HepG2 (cell line): ENCODE data around the gene DHH. TPM values are rescaled to one million over a fixed set of nuclear protein-coding genes. Genes with fewer than 3 reads are reported as not detected.

Source experiments
- AKNA ChIP-seq: sonication (generic); formaldehyde crosslinking; IDR thresholded peaks from 2 replicates; pipeline ENCODE4 v1.4.0; 2020; ENCODE audit warnings: missing genetic modification reagents, borderline replicate concordance
- BRD4 ChIP-seq: sonication (generic); formaldehyde crosslinking; IDR thresholded peaks from 2 replicates; pipeline ENCODE4 v1.4.0; 2020; ENCODE audit warnings: missing genetic modification reagents
- CEBPZ ChIP-seq: IDR thresholded peaks from 2 replicates; pipeline ENCODE4 v1.6.1; 2012; ENCODE audit warnings: low read length, improper control_type of control experiment
- EZH2 ChIP-seq: conservative IDR thresholded peaks from 2 replicates; pipeline ENCODE4 v1.6.1; 2012; ENCODE audit warnings: mild to moderate bottlenecking, low read depth, low read length, moderate library complexity
- FOXA3 ChIP-seq: IDR thresholded peaks from 2 replicates; pipeline ENCODE4 v1.6.1; 2016; ENCODE audit warnings: missing genetic modification reagents, missing compliant biosample characterization
- JUNB ChIP-seq: sonication (generic); formaldehyde crosslinking; IDR thresholded peaks from 2 replicates; pipeline ENCODE4 v1.8.0; 2022; ENCODE audit warnings: missing genetic modification reagents, mild to moderate bottlenecking, borderline replicate concordance
- LCORL ChIP-seq, 2 experiments: fragments of 450-650 bp in 1 of 2; sonication (generic) in 1 of 2; formaldehyde crosslinking in 1 of 2; IDR thresholded peaks; 2 replicates each; pipeline versions ENCODE4 v1.5.0 to v1.6.1; 2017 to 2020; ENCODE audit warnings: antibody characterized with exemption in 1 of 2, missing genetic modification reagents in 1 of 2
- MLX ChIP-seq: IDR thresholded peaks from 2 replicates; pipeline ENCODE4 v1.6.1; 2016
- NFYC ChIP-seq: IDR thresholded peaks from 2 replicates; pipeline ENCODE4 v1.6.1; 2016; ENCODE audit warnings: missing genetic modification reagents, missing compliant biosample characterization
- SNAI1 ChIP-seq: sonication (generic); formaldehyde crosslinking; IDR thresholded peaks from 2 replicates; pipeline ENCODE4 v1.5.0; 2020; ENCODE audit warnings: mild to moderate bottlenecking, missing genetic modification reagents, borderline replicate concordance
- SNRNP70 ChIP-seq: fragments of 200-400 bp; formaldehyde crosslinking; IDR thresholded peaks from 2 replicates; pipeline ENCODE4 v1.6.1; 2017; ENCODE audit warnings: mild to moderate bottlenecking, low read depth, low read length, moderate library complexity
- THAP8 ChIP-seq: sonication (generic); formaldehyde crosslinking; IDR thresholded peaks from 2 replicates; pipeline ENCODE4 v1.5.1; 2020; ENCODE audit warnings: missing genetic modification reagents, mild to moderate bottlenecking, borderline replicate concordance
- TOPORS ChIP-seq: sonication (generic); formaldehyde crosslinking; IDR thresholded peaks from 2 replicates; pipeline ENCODE4 v1.8.0; 2023; ENCODE audit warnings: mild to moderate bottlenecking, missing genetic modification reagents
- XRCC5 ChIP-seq: fragments of 200-400 bp; formaldehyde crosslinking; optimal IDR thresholded peaks from 2 replicates; pipeline ENCODE3; 2017; ENCODE audit warnings: mild to moderate bottlenecking, low read length
- ZNF160 ChIP-seq: sonication (generic); formaldehyde crosslinking; IDR thresholded peaks from 2 replicates; pipeline ENCODE4 v1.8.0; 2022; ENCODE audit warnings: mild to moderate bottlenecking, inconsistent platforms, missing genetic modification reagents
- ZNF570 ChIP-seq: sonication (generic); formaldehyde crosslinking; IDR thresholded peaks from 2 replicates; pipeline ENCODE4 v1.4.0; 2020; ENCODE audit warnings: mild to moderate bottlenecking, missing genetic modification reagents, borderline replicate concordance
- ZSCAN12 ChIP-seq: sonication (generic); formaldehyde crosslinking; IDR thresholded peaks from 2 replicates; pipeline ENCODE4 v1.9.0; 2021; ENCODE audit warnings: mild to moderate bottlenecking, missing genetic modification reagents
- polyA plus RNA-seq, 8 experiments: library from polyadenylated mRNA; depleted of rRNA in 3 of 8; stranded (reverse) in 7 of 8; unstranded in 1 of 8; fragments of >200 nt; fragmentation: Illumina TruSeq in 4 of 8; extraction: Trizol in 4 of 8; gene quantifications; 2 replicates each; pipeline versions ENCODE4 v1.2.1 to v1.2.3, GENCODE V29; 2011 to 2016; ENCODE audit warnings: low read depth in 4 of 8, missing spikeins in 1 of 8, mixed read lengths in 1 of 8; ENCODE audit not compliant: insufficient read depth in 1 of 8
- total RNA-seq, 5 experiments: library from RNA; depleted of rRNA; stranded (reverse); fragments of >200 nt; fragmentation: Illumina TruSeq; extraction: Trizol; gene quantifications; 2 replicates each; pipeline ENCODE4 v1.2.3, GENCODE V29; 2016; ENCODE audit warnings: low read depth in 1 of 5

Gene DHH
- total and polyA plus RNA-seq, 2 of the 13 experiments (the other 11 are each of a cell fraction or from before 2014, with no cell fraction given) = not detected

GRCh38 chr12:49110464-49111155, 16.0 kb upstream of the DHH start, which contains the start of gene LMBR1L (continued):
- TF ChIP-seq AKNA (CRISPR knock-in tag) (no peak), ZNF160 (CRISPR knock-in tag) (no peak), SNRNP70 (no peak), ZSCAN12 (CRISPR knock-in tag) (no peak), NFYC (CRISPR knock-in tag) (peak; percentile 96), THAP8 (no peak), EZH2 (no peak), JUNB (CRISPR knock-in tag) (no peak), CEBPZ (no peak), TOPORS (CRISPR knock-in tag) (no peak), MLX (no peak), FOXA3 (CRISPR knock-in tag) (peak; percentile 49; the same call in 1 of the 2 replicates), SNAI1 (no peak), LCORL (IDR thresholded peaks at IDR 0.05) (no peak), LCORL (CRISPR knock-in tag; IDR thresholded peaks at IDR 0.05) (no peak), ZNF570 (CRISPR knock-in tag) (no peak), XRCC5 (peak; percentile 78), BRD4 (peak; percentile 34; the same call in 1 of the 2 replicates)
